GM12872 (cell line): ENCODE measurements around the gene ADAMTS4.

ENCODE experiments used
- CTCF ChIP-seq: IDR thresholded peaks from 3 replicates; pipeline ENCODE4 v1.5.1; 2011; ENCODE audit warnings: low read depth, mild to moderate bottlenecking, low read length, moderate library complexity; ENCODE audit not compliant: insufficient read depth

The ADAMTS4 gene

GRCh38 chr1:161165742-161166668, 32.8 kb downstream of the ADAMTS4 start, which contains the start of gene PPOX:
TSS of gene PPOX (plus strand) at chr1:161166426. CDS start at chr1:161166848, 422 bp downstream.
- peak; percentile 67 for TF ChIP-seq CTCF

GRCh38 chr1:161164901-161165610, 33.8 kb downstream of the ADAMTS4 start:
- TF ChIP-seq CTCF, result no peak

GRCh38 chr1:161163793-161164192, 35.1 kb downstream of the ADAMTS4 start:
- no peak for TF ChIP-seq CTCF

- no peak for TF ChIP-seq CTCF
Measured at GRCh38 chr1:161162806-161163205, 36.0 kb downstream of the ADAMTS4 start.

GRCh38 chr1:161162052-161162451, 36.8 kb downstream of the ADAMTS4 start:
- TF ChIP-seq CTCF, result no peak

GRCh38 chr1:161161652-161162051, 37.2 kb downstream of the ADAMTS4 start:
- no peak for TF ChIP-seq CTCF

- no peak for TF ChIP-seq CTCF
Measured at GRCh38 chr1:161160671-161161145, 38.1 kb downstream of the ADAMTS4 start.
